ENCODE measurements around the gene ZWILCH.

GRCh38 chr15:66563126-66563525, 58.0 kb downstream of the ZWILCH start:
- TF ChIP-seq CTCF (optimal IDR thresholded peaks at IDR 0.05 in 1 of 3, IDR thresholded peaks at IDR 0.05 in 1 of 3, conservative IDR thresholded peaks at IDR 0.05 in 1 of 3; ENCODE audit: extremely low read depth in 1 of 3, insufficient read depth in 2 of 3, low read length in 3 of 3): no peak
- no peak for TF ChIP-seq EZH2 (IDR thresholded peaks at IDR 0.05; ENCODE audit: low read length)
